ENCODE results near the gene TSKS.

DNA sequence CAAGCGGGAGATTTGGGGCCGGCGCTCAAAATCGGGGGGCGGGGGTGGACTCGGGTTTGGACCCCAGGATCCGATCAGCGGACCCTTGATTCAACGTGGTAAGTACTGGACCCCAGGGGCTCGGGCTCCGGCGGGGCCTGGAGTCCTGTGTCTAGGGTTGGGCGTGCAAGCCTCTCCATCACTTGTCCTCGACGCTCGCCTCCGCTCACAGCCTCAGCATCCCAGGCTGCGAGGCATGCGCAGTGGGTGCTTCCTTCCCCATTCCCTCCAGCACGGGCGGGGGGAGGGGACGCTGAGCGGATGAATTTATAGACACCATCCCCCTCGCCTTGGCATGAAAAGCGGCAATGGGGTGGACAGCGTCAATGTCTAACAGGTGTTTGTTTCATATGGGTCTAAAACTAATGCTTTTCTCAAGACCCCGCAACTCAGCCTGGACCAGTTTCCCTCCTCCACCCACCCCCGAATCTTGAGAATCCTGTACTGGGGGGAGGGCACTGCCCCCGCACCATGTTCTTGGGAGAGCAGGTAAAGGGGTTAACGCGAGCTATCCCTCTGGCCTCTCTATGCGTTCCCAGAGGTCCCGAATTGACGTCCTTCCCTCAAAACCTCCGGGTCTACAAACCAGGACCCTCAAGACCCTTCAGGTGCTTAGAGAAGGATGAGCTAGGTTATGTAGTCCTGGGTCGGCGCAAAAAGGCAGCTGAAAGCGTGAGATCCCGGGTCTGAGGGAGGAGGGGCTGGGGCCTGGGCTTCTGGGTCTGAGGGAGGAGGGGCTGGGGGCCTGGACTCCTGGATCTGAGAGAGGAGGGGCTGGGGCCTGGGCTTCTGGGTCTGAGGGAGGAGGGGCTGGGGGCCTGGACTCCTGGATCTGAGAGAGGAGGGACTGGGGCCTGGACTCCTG lies 71.6 kb downstream of the TSKS start:
- no peak for TF ChIP-seq ZNF629 (tag by site-specific recombination; IDR thresholded peaks at IDR 0.05)
- TF ChIP-seq ZNF416 (tag by site-specific recombination; IDR thresholded peaks at IDR 0.05), result no peak
- TF ChIP-seq, protein P1, sequence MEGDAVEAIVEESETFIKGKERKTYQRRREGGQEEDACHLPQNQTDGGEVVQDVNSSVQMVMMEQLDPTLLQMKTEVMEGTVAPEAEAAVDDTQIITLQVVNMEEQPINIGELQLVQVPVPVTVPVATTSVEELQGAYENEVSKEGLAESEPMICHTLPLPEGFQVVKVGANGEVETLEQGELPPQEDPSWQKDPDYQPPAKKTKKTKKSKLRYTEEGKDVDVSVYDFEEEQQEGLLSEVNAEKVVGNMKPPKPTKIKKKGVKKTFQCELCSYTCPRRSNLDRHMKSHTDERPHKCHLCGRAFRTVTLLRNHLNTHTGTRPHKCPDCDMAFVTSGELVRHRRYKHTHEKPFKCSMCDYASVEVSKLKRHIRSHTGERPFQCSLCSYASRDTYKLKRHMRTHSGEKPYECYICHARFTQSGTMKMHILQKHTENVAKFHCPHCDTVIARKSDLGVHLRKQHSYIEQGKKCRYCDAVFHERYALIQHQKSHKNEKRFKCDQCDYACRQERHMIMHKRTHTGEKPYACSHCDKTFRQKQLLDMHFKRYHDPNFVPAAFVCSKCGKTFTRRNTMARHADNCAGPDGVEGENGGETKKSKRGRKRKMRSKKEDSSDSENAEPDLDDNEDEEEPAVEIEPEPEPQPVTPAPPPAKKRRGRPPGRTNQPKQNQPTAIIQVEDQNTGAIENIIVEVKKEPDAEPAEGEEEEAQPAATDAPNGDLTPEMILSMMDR (tag by site-specific recombination; IDR thresholded peaks at IDR 0.05), result no peak
- TF ChIP-seq ZNF140 (tag by site-specific recombination; IDR thresholded peaks at IDR 0.05), result no peak
- TF ChIP-seq, protein P2, sequence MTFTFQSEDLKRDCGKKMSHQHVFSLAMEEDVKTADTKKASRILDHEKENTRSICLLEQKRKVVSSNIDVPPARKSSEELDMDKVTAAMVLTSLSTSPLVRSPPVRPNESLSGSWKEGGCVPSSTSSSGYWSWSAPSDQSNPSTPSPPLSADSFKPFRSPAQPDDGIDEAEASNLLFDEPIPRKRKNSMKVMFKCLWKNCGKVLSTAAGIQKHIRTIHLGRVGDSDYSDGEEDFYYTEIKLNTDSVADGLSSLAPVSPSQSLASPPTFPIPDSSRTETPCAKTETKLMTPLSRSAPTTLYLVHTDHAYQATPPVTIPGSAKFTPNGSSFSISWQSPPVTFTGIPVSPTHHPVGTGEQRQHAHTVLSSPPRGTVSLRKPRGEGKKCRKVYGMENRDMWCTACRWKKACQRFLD (tag by site-specific recombination; IDR thresholded peaks at IDR 0.05), result no peak
